ENCODE results near the gene MED22.
A peak's percentile ranks its signal among the peaks of the same experiment; 100 is the strongest.
"Not testable (repeated sequence)": the region's sequence is repeated elsewhere in the genome, so short reads cannot be mapped to it uniquely, and the experiment has no call there.

The MED22 gene

DNA sequence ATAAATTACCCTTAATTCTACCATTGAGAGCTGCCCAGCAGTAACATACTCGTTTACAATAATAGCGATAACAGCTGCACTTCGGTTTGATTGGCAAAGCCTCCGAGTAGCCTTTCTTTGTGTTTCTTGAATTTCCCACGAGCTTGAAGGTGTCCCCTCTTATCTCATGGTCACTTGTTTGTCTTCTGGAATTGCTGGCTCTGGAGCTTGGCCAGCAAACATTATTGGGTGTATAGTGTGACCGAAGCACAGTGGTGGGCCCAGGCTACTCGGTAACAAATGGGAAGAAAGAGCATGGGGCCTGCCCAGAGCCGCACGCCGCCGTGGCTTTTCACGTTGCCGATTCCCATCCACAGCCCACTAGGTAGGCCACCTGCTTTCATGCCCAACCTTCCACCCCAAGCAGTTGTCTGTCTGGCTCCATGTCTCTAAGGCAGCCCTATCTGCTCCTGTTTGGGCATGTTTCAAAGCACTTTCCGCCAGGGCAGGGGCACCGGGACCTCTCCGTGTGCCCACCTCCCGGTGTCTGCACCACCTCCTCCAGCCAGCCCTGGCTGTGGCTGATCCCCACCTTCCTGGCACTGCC, 36.9 kb upstream of the MED22 start:
- TF ChIP-seq JUND (IDR thresholded peaks at IDR 0.05; ENCODE audit: low read depth), result no peak

DNA sequence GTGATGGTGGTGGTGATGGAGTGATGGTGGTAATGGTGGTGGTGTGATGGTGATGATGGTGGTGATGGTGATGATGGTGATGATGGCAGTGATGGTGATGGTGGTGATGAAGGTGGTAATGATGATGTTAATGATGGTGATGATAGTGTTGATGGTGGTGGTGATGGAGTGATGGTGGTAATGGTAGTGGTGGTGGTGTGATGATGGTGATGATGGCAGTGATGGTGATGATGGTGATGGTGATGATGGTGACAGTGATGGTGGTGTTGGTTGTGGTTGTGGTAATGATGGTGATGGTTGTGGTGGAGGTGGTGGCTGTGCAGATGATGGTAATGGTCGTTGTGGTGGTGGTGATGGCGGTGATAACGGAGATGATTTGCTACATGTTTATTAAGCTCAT, 35.5 kb upstream of the MED22 start:
- DNase-seq (ENCODE audit: low read depth in 1 of 2, low spot score in 1 of 2), result no peak
- no peak for TF ChIP-seq JUND (IDR thresholded peaks at IDR 0.05; ENCODE audit: low read depth)
- in situ Hi-C loops (cut with HindIII; ENCODE audit: low pct_unique_long_range_greater_than_20kb, low sequenced_read_pairs), result no loop called here

More for the DNA sequence above, 36.9 kb upstream of the MED22 start:
- DNase-seq (ENCODE audit: low read depth in 1 of 2, low spot score in 1 of 2), result no peak
- in situ Hi-C loops (cut with HindIII; ENCODE audit: low pct_unique_long_range_greater_than_20kb, low sequenced_read_pairs), result no loop called here

DNA sequence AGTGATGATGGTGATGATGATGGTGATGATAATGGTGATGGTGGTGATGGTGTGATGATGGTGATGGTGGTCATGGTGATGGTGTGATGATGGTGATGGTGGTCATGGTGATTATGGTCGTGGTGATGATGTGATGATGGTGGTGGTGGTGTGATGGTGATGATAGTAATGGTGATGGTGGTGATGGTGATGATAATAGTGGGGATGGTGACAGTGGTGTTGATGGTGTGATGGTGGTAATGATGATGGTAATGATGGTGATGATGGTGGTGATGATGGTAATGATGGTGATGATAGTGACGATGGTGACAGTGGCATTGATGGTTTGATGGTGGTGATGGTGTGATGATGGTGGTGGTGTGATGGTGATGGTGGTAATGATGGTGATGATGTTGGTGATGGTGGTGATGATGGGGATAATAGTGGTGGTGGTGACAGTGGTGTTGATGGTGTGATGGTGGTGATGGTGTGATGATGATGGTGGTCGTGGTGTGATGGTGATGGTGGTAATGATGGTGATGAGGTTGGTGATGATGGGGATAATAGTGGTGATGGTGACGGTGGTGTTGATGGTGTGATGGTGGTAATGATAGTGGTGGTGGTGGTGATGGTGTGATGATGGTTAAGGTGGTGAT, 34.7 kb upstream of the MED22 start:
- DNase-seq (ENCODE audit: low read depth in 1 of 2, low spot score in 1 of 2), result no peak
- in situ Hi-C loops (cut with HindIII; ENCODE audit: low pct_unique_long_range_greater_than_20kb, low sequenced_read_pairs), result no loop called here
- TF ChIP-seq JUND (IDR thresholded peaks at IDR 0.05; ENCODE audit: low read depth), result no peak

GRCh38 chr9:133380734-133381133, 32.8 kb upstream of the MED22 start:
- no peak for DNase-seq (ENCODE audit: low read depth in 1 of 2, low spot score in 1 of 2)
- in situ Hi-C loops (cut with HindIII; ENCODE audit: low pct_unique_long_range_greater_than_20kb, low sequenced_read_pairs), result no loop called here
- no peak for TF ChIP-seq JUND (IDR thresholded peaks at IDR 0.05; ENCODE audit: low read depth)

GRCh38 chr9:133379153-133380086, 31.5 kb upstream of the MED22 start:
- no peak for DNase-seq (ENCODE audit: low read depth in 1 of 2, low spot score in 1 of 2)
- no peak for TF ChIP-seq JUND (IDR thresholded peaks at IDR 0.05; ENCODE audit: low read depth)
- in situ Hi-C loops (cut with HindIII; ENCODE audit: low pct_unique_long_range_greater_than_20kb, low sequenced_read_pairs), result no loop called here

- in situ Hi-C loops (cut with HindIII; ENCODE audit: low pct_unique_long_range_greater_than_20kb, low sequenced_read_pairs), result no loop called here
- DNase-seq (ENCODE audit: low read depth in 1 of 2, low spot score in 1 of 2), result no peak
- no peak for TF ChIP-seq JUND (IDR thresholded peaks at IDR 0.05; ENCODE audit: low read depth)
Measured at GRCh38 chr9:133378408-133378962, 30.6 kb upstream of the MED22 start.

DNA sequence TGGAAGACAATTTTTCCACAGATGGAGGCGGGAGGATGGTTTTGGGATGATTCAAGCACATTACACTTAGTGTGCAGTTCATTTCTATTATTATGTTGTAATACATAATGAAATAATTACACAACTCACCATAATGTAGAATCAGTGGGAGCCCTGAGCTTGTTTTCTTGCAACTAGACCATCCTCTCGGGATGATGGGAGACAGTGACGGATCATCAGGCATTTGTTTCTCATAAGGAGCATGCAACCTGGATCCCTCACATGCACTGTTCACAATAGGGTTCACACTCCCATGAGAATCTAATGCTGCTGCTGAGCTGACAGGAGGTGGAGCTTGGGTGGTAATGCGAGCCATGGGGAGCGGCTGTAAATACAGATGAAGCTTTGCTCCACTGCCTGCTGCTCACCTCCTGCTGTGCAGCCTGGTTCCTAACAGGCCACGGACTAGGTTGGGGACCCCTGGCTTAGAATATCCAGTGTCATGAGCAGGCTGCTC, 29.8 kb upstream of the MED22 start:
- no peak for TF ChIP-seq JUND (IDR thresholded peaks at IDR 0.05; ENCODE audit: low read depth)
- DNase-seq (ENCODE audit: low read depth in 1 of 2, low spot score in 1 of 2), result peak in 1 of 2 experiments; percentile 46
- in situ Hi-C loops (cut with HindIII; ENCODE audit: low pct_unique_long_range_greater_than_20kb, low sequenced_read_pairs), result no loop called here

GRCh38 chr9:133377280-133377679, 29.3 kb upstream of the MED22 start:
- in situ Hi-C loops (cut with HindIII; ENCODE audit: low pct_unique_long_range_greater_than_20kb, low sequenced_read_pairs); DNase-seq (ENCODE audit: low read depth in 1 of 2, low spot score in 1 of 2): not testable (repeated sequence)

GRCh38 chr9:133375724-133376654, 28.1 kb upstream of the MED22 start, which contains the start of the genes STKLD1 and SURF4:
TSS of gene STKLD1 (plus strand) at chr9:133376366. CDS start at chr9:133376474, 108 bp downstream.
TSS of gene SURF4 (minus strand) at chr9:133376060. CDS start at chr9:133375969, 91 bp downstream.
- peak; percentile 99 for DNase-seq (ENCODE audit: low read depth in 1 of 2, low spot score in 1 of 2)
- in situ Hi-C loops (cut with HindIII; ENCODE audit: low pct_unique_long_range_greater_than_20kb, low sequenced_read_pairs), result no loop called here
- TF ChIP-seq JUND (IDR thresholded peaks at IDR 0.05; ENCODE audit: low read depth), result no peak

GRCh38 chr9:133375116-133375723, 27.3 kb upstream of the MED22 start:
- peak; percentile 47 to 55 for DNase-seq (ENCODE audit: low read depth in 1 of 2, low spot score in 1 of 2)
- TF ChIP-seq JUND (IDR thresholded peaks at IDR 0.05; ENCODE audit: low read depth), result no peak
- in situ Hi-C loops (cut with HindIII; ENCODE audit: low pct_unique_long_range_greater_than_20kb, low sequenced_read_pairs), result no loop called here

GRCh38 chr9:133374612-133375115, 26.7 kb upstream of the MED22 start:
- in situ Hi-C loops (cut with HindIII; ENCODE audit: low pct_unique_long_range_greater_than_20kb, low sequenced_read_pairs), result no loop called here
- no peak for DNase-seq (ENCODE audit: low read depth in 1 of 2, low spot score in 1 of 2)
- TF ChIP-seq JUND (IDR thresholded peaks at IDR 0.05; ENCODE audit: low read depth), result no peak

Data from T47D (cell line).